Cardiac muscle cell (in vitro differentiated cells and primary cell): ENCODE results near the gene SCGB1D1. TPM values are rescaled to one million over a fixed set of nuclear protein-coding genes. Genes with fewer than 3 reads are reported as not detected.

Source experiments
- DNase-seq, 2 donors: peaks; one replicate each; pipeline versions ENCODE4 v3.0.0 to v3.0.0-alpha.2; 2010 to 2017; ENCODE audit warnings: low read depth in 1 of 2, low spot score in 1 of 2
- H3K27ac ChIP-seq: fragments of 200-600 bp; sonication (generic); 2 replicates; pipeline ENCODE4 v1.5.1; 2016
- H3K27me3 ChIP-seq: fragments of 200-600 bp; sonication (generic); 2 replicates; pipeline ENCODE4 v1.6.0; 2016; ENCODE audit warnings: control low read depth
- H3K36me3 ChIP-seq: fragments of 200-600 bp; sonication (generic); 2 replicates; pipeline ENCODE4 v1.5.1; 2016; ENCODE audit warnings: control low read depth
- H3K4me1 ChIP-seq: fragments of 200-600 bp; sonication (generic); 2 replicates; pipeline ENCODE4 v1.8.1; 2017; ENCODE audit warnings: low read depth, mild to moderate bottlenecking, mixed run types
- H3K4me3 ChIP-seq: fragments of 200-600 bp; sonication (generic); 2 replicates; pipeline ENCODE4 v1.5.1; 2016; ENCODE audit warnings: mild to moderate bottlenecking
- H3K9me3 ChIP-seq: fragments of 200-600 bp; sonication (generic); 2 replicates; pipeline ENCODE4 v1.5.1; 2017; ENCODE audit warnings: low read depth, mild to moderate bottlenecking, control low read depth
- CTCF ChIP-seq: IDR thresholded peaks from 2 replicates; pipeline ENCODE4 v1.5.1; 2012; ENCODE audit warnings: low read depth, mild to moderate bottlenecking, low read length
- polyA plus RNA-seq: library from polyadenylated mRNA; unstranded; fragments of >200 nt; fragmentation: Nextera tagmentation; extraction: Ambion mirVana; gene quantifications from 2 replicates; pipeline ENCODE4 v1.2.1, GENCODE V29; 2016
- total RNA-seq: library from RNA; depleted of rRNA; stranded (reverse); fragments of >200 nt; gene quantifications from 2 replicates; pipeline ENCODE4 v1.2.3, GENCODE V29; 2016

SCGB1D1 gene
- not detected in 2 replicates for total RNA-seq
- not detected in 2 replicates for polyA plus RNA-seq

- no peak for TF ChIP-seq CTCF
- DNase-seq: no peak
These were observed at the start of gene SCGB1D1 for GRCh38 chr11:62190011-62190410. TSS of gene SCGB1D1 (plus strand) at chr11:62190216. CDS start at chr11:62190285, 69 bp downstream.

GRCh38 chr11:62140304-62141110 is 49.5 kb upstream of the SCGB1D1 start:
- no peak overlapping the region for H3K4me3 ChIP-seq
- H3K9me3 ChIP-seq: no peaks in the 10 kb centered on the region
- H3K27me3 ChIP-seq: no peaks in the 10 kb centered on the region
- H3K27ac ChIP-seq: no peak overlapping the region
- H3K4me1 ChIP-seq: no peaks in the 10 kb centered on the region
- DNase-seq: no peak
- TF ChIP-seq CTCF: no peak
- H3K36me3 ChIP-seq: peaks cover 14% of the 10 kb centered on the region

More at GRCh38 chr11:62190011-62190410, at the start of gene SCGB1D1:
- H3K9me3 ChIP-seq: no peaks in the 10 kb centered on the region
- H3K4me3 ChIP-seq: no peak within 1 kb of the TSS
- no peaks in the 10 kb centered on the region for H3K4me1 ChIP-seq
- H3K27me3 ChIP-seq: peaks cover 2% of the 10 kb centered on the region
- no peak within 1 kb of the TSS for H3K27ac ChIP-seq
- no peaks in the 10 kb centered on the region for H3K36me3 ChIP-seq

- Histone ChIP-seq H3K4me1 (no peaks in the 10 kb centered on the region), H3K9me3 (no peaks in the 10 kb centered on the region), H3K4me3 (no peak overlapping the region), H3K27me3 (no peaks in the 10 kb centered on the region), H3K27ac (no peak overlapping the region), H3K36me3 (peaks cover 17% of the 10 kb centered on the region)
- TF ChIP-seq CTCF: no peak
- DNase-seq: peak in 1 of 2 donors; percentile 13
These were observed 48.6 kb upstream of the SCGB1D1 start for GRCh38 chr11:62141111-62142042.

GRCh38 chr11:62142043-62142375 is 48.0 kb upstream of the SCGB1D1 start:
- peaks cover 17% of the 10 kb centered on the region for H3K36me3 ChIP-seq
- H3K4me3 ChIP-seq: no peak overlapping the region
- no peak overlapping the region for H3K27ac ChIP-seq
- no peaks in the 10 kb centered on the region for H3K9me3 ChIP-seq
- no peak for DNase-seq
- TF ChIP-seq CTCF: no peak
- H3K27me3 ChIP-seq: no peaks in the 10 kb centered on the region
- H3K4me1 ChIP-seq: no peaks in the 10 kb centered on the region

GRCh38 chr11:62142921-62143320 is 47.1 kb upstream of the SCGB1D1 start:
- H3K4me1 ChIP-seq: no peaks in the 10 kb centered on the region
- TF ChIP-seq CTCF: no peak

More at GRCh38 chr11:62142921-62143320, 47.1 kb upstream of the SCGB1D1 start:
- H3K27ac ChIP-seq: no peak overlapping the region
- H3K27me3 ChIP-seq: no peaks in the 10 kb centered on the region
- no peak for DNase-seq
- peaks cover 18% of the 10 kb centered on the region for H3K36me3 ChIP-seq
- H3K9me3 ChIP-seq: no peaks in the 10 kb centered on the region
- no peak overlapping the region for H3K4me3 ChIP-seq
